A549 treated with ZK216348 at 1 μM for 4 hours (cell line): ENCODE measurements around the gene CLIP2. TPM values are rescaled to one million over a fixed set of nuclear protein-coding genes. Genes with fewer than 3 reads are reported as not detected.

Source experiments
- total RNA-seq: library from RNA; stranded (reverse); fragments of 200-300 nt; extraction: Qiagen RNA extraction; gene quantifications from 5 replicates; pipeline ENCODE4 v1.2.3, GENCODE V29; 2022; ENCODE audit warnings: low read depth

The CLIP2 gene
- 12.7 to 21.5 TPM (median 17.1 TPM) in 5 replicates for total RNA-seq

DNA sequence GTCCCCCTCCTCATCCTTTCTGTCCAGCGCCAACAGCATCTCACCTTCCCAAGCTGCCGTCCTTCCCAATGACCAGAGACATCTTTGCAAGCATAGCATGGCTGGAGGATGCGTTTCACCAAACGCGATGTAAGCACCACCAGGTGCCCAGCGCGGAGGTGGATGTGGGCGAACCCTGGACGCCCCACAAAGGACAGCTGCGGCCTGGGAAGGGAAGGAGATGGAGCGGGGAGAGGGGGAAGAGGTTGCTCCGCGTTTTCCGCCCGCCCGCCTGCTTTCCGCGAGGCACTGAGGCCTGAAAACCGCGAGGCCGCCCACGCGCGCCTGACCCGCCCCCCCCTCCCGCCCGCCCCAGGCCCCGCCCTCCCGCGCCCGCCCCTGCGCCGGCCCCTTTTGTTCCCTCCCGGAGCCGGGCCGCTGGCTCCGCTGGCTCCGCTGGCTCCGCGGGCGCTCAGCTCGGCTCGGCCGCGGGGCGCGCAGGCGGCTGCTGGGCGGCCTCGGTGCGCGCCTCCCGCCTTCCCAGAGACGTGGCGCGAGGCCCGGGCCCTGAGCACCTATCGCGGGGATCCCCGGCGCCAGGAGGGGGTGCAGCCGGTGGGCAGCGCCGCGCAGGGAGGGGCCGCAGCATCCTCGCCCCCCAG lies at the start of gene CLIP2:
CLIP2 (plus strand) TSS at position 390 of the 641 bp plus-strand sequence. CDS start 28,140 bp downstream, outside the sequence.

DNA sequence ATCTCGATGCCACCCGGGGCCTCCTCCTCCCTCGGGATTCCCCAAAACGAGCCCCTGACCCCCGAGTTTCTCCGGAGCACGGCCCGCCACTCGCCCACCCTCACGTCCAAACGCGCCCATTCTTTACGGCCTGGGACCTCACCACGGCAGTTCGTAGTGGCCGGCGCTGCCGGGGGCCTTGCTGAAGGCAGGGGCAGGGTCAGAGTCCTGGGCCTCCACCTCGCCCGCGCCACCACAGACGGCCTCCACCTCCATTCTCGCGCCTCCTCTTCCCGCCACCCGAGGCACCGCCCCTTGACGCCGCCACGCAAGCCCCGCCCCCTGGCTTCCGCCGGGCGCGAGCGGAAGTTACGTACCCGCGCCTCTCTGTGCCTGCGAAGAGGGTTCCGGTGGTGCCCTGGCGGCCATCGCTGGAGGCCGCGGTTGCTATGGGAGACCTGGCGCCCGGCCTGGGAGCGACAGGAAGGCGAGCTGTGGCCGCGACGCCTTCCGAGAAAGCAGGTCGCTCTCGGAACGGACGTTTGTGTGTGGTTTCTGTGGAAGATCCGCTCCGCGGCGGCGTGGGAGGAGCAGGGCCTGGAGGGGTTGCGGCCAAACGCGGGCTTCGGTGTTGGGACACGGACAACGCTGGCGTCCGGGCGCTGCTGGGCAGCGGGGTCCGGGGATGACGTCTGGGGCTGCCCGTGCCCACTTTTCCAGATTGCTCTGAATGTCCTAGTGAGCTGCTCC lies 34.9 kb upstream of the CLIP2 start, which contains the start of gene RFC2:
RFC2 (minus strand) TSS at position 271 of the 729 bp plus-strand sequence; CDS start at position 255, 16 bp downstream.

DNA sequence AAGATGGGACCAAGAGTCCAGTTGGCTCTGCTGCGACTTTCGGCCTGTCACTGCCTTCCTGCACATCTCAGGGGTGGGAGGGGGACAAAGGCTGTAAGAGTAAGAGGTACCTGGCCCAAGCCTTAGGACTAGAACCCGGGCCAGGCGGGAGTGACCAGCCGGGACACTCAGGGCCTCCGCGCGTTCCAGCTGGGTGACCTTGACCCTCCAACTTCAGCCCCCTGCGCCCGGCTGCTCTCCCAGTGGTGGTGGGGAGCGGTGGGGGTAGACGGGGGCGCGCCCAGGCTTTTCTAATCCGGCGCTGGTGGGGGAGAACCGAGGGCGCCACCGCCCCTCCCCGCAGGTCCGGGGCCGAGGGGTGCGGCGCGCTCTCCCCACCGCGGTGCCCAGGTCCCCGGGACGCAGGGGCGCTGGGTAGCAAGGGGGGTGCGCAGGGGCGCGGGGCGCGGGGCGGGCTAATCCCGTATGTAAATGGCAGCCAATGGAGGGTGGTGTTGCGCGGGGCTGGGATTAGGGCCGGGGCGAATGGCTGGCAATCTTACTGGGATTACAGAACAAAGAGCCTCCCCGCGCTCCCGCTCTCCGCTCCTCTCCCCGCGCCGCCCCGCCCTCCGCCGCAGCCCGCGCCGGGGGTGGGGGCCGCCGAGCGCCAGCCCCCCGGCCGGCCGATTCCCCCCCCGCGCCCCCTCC lies 164.3 kb downstream of the CLIP2 start, which contains the start of gene GTF2IRD1:
GTF2IRD1 (plus strand) TSS at position 585 of the 690 bp plus-strand sequence. CDS start 54,175 bp downstream, outside the sequence.

Other genes with a start within 250 kb of the CLIP2 start
- gene LIMK1, start 205.6 kb upstream of the CLIP2 start, total RNA-seq = 22.6 to 35.7 TPM (median 33.7 TPM) in 5 replicates
- gene EIF4H, start 115.1 kb upstream of the CLIP2 start, total RNA-seq = 292 to 334 TPM (median 313 TPM) in 5 replicates
- 0.85 to 1.4 TPM (median 1.1 TPM) in 5 replicates for gene LAT2, start 79.4 kb upstream of the CLIP2 start, total RNA-seq
- gene RFC2, start 35.0 kb upstream of the CLIP2 start, total RNA-seq = 53.8 to 64.3 TPM (median 55.9 TPM) in 5 replicates
- gene GTF2IRD1, start 164.5 kb downstream of the CLIP2 start, total RNA-seq = 17.5 to 22.0 TPM (median 20.8 TPM) in 5 replicates